K562 (cell line): ENCODE measurements around the gene EPS8. TPM values are rescaled to one million over a fixed set of nuclear protein-coding genes. Genes with fewer than 3 reads are reported as not detected.

Experiments
- ATAC-seq: fragments of 200-7000 bp; cut with Tn5 transposase; 3 replicates; pipeline ENCODE4 v1.9.1; 2020; ENCODE audit warnings: moderate library complexity
- BruUV-seq: library from RNA; stranded (reverse); fragments of 400-500 nt; replicated peaks from 2 replicates; lab custom pipeline; 2021; lab: Mats Ljungman, UMichigan
- CTCF ChIA-PET: fragments of 300-600 bp; formaldehyde crosslinking; extraction: SDS; loops from one replicate; lab custom pipeline; 2021; ENCODE audit warnings: low intra/inter-chr PET ratio; lab: Yijun Ruan, JAX
- POLR2A ChIA-PET: fragments of 300-600, 350-650 bp; sonication (Branson Sonifier 250); formaldehyde crosslinking; extraction: SDS; loops from one replicate; lab custom pipeline; 2021; ENCODE audit warnings: antibody characterized with exemption, inconsistent platforms; lab: Yijun Ruan, JAX
- DNase-seq, 4 experiments: peaks; one replicate each; pipeline versions ENCODE4 v3.0.0 to v3.0.0-alpha.2; 2011 to 2018; ENCODE audit warnings: low spot score in 3 of 4, mixed read lengths in 3 of 4; ENCODE audit errors: extremely low read depth in 1 of 4
- FAIRE-seq: peaks from 2 replicates; lab custom pipeline; 2011; peaks lifted over from hg19 to GRCh38; lab: Jason Lieb, UNC
- H2AFZ ChIP-seq: 2 replicates; pipeline ENCODE4 v1.6.0; 2011; ENCODE audit warnings: low read depth, low read length, control low read depth, inconsistent platforms
- H3K27ac ChIP-seq: fragments of 200-600 bp; 3 replicates; pipeline ENCODE4 v1.8.0; 2011; ENCODE audit warnings: low read depth, mild to moderate bottlenecking, control low read depth, inconsistent platforms, low read length, moderate library complexity, mixed read lengths; ENCODE audit errors: extremely low read depth
- H3K27me3 ChIP-seq, 2 experiments: fragments of 300-600 bp in 1 of 2; 2 replicates in 1 of 2; 3 replicates in 1 of 2; pipeline versions ENCODE4 v1.6.0 to v1.8.0; 2011; ENCODE audit warnings: inconsistent platforms in 2 of 2, low read length in 2 of 2, mild to moderate bottlenecking in 1 of 2, mixed read lengths in 1 of 2, moderate library complexity in 1 of 2; ENCODE audit not compliant: control insufficient read depth in 2 of 2, insufficient read depth in 2 of 2
- H3K36me3 ChIP-seq: fragments of 300-600 bp; 3 replicates; pipeline ENCODE4 v1.8.0; 2011; ENCODE audit warnings: mild to moderate bottlenecking, low read length, inconsistent platforms; ENCODE audit not compliant: control insufficient read depth, insufficient read depth
- H3K4me1 ChIP-seq, 2 experiments: fragments of 200-600 bp in 1 of 2; replicated peaks in 1 of 2; 2 replicates in 1 of 2; 3 replicates in 1 of 2; pipeline versions ENCODE4 v1.5.1 to v1.8.0; 2011; ENCODE audit warnings: inconsistent platforms in 2 of 2, low read length in 2 of 2, mild to moderate bottlenecking in 1 of 2, mixed read lengths in 1 of 2, moderate library complexity in 1 of 2; ENCODE audit not compliant: control insufficient read depth in 2 of 2, insufficient read depth in 2 of 2
- H3K4me2 ChIP-seq: 2 replicates; pipeline ENCODE4 v1.6.1; 2011; ENCODE audit warnings: low read length, control low read depth, inconsistent platforms, mixed read lengths; ENCODE audit not compliant: insufficient read depth
- H3K4me3 ChIP-seq: fragments of 200-600 bp; sonication (generic), shearing (Covaris generic); 2 replicates; pipeline ENCODE4 v1.5.1; 2016; ENCODE audit warnings: control low read depth, inconsistent platforms
- H3K79me2 ChIP-seq: fragments of 200-600 bp; 3 replicates; pipeline ENCODE4 v1.8.0; 2011; ENCODE audit warnings: low read length, inconsistent platforms; ENCODE audit not compliant: control insufficient read depth, insufficient read depth
- H3K9ac ChIP-seq, 2 experiments: 2 replicates each; pipeline versions ENCODE4 v1.6.0 to v1.6.1; 2011; ENCODE audit warnings: low read depth in 2 of 2, low read length in 2 of 2, control low read depth in 1 of 2, inconsistent platforms in 1 of 2, mild to moderate bottlenecking in 1 of 2, mixed read lengths in 1 of 2; ENCODE audit not compliant: insufficient read depth in 1 of 2
- H3K9me1 ChIP-seq: one replicate; pipeline ENCODE4 v1.6.0; 2011; ENCODE audit warnings: inconsistent platforms, mild to moderate bottlenecking, low read length, moderate library complexity; ENCODE audit not compliant: control insufficient read depth, insufficient read depth
- H3K9me3 ChIP-seq: replicated peaks from 2 replicates; pipeline ENCODE4 v1.5.1; 2011; ENCODE audit warnings: low read depth, low read length, inconsistent platforms; ENCODE audit not compliant: control insufficient read depth, insufficient read depth
- H4K20me1 ChIP-seq: replicated peaks from 2 replicates; pipeline ENCODE4 v1.6.1; 2011; ENCODE audit warnings: low read length, inconsistent platforms, mixed read lengths; ENCODE audit not compliant: control insufficient read depth, insufficient read depth
- CREB1 ChIP-seq, 2 experiments: sonication (generic) in 1 of 2; formaldehyde crosslinking in 1 of 2; IDR thresholded peaks; 2 replicates each; pipeline versions ENCODE4 v1.6.1 to v1.8.0; 2012 to 2022; ENCODE audit warnings: inconsistent platforms in 1 of 2, mild to moderate bottlenecking in 1 of 2, missing genetic modification reagents in 1 of 2, moderate library complexity in 1 of 2
- KDM5B ChIP-seq: fragments of 200-600 bp; sonication (generic); IDR thresholded peaks from 2 replicates; pipeline ENCODE4 v1.6.1; 2012; ENCODE audit warnings: low read depth, mild to moderate bottlenecking, moderate library complexity, low read length, control low read depth, inconsistent platforms; ENCODE audit not compliant: insufficient replicate concordance
- RFX5 ChIP-seq: IDR thresholded peaks from 2 replicates; pipeline ENCODE4 v1.6.1; 2011; ENCODE audit warnings: low read depth, mild to moderate bottlenecking, improper control_type of control experiment, low read length
- ZBTB40 ChIP-seq, 2 experiments: fragments of 450-650 bp in 1 of 2; sonication (generic) in 1 of 2; formaldehyde crosslinking in 1 of 2; IDR thresholded peaks; 2 replicates each; pipeline versions ENCODE4 v1.7.1 to v1.9.0; 2016 to 2022; ENCODE audit warnings: inconsistent platforms in 1 of 2, mild to moderate bottlenecking in 1 of 2, missing genetic modification reagents in 1 of 2
- ZNF197 ChIP-seq: fragments of 200-800 bp; sonication (Bioruptor generic); IDR thresholded peaks from 2 replicates; pipeline ENCODE4 v1.6.1; 2016; ENCODE audit warnings: low read depth, missing genetic modification characterization, missing compliant biosample characterization
- ZNF23 ChIP-seq: fragments of 250-450 bp; sonication (Bioruptor Pico); IDR thresholded peaks from 2 replicates; pipeline ENCODE4 v1.4.0; 2020; ENCODE audit warnings: mild to moderate bottlenecking
- WGBS: fragments of 100-300 bp; shearing (Covaris generic); methylation state at CpG from one replicate; pipeline ENCODE4 v1.1.6; 2016; ENCODE audit warnings: low coverage, mixed read lengths; ENCODE audit not compliant: insufficient coverage; ENCODE audit errors: missing lambda C conversion rate; 5-methylcytosine and 5-hydroxymethylcytosine counted together
- in situ Hi-C: fragments of 300-500 bp; cut with MboI; formaldehyde crosslinking; loops from 4 replicates; pipeline ENCODE4 v1.15.0; 2018; ENCODE audit warnings: inconsistent platforms, mixed read lengths
- intact Hi-C: fragments of 100-400 bp; cut with micrococcal nuclease; formaldehyde crosslinking; loops from 2 replicates; pipeline ENCODE4 v1.14.2; 2022
- polyA plus RNA-seq, 8 experiments: library from polyadenylated mRNA; depleted of rRNA in 4 of 8; stranded (reverse) in 5 of 8; unstranded in 3 of 8; fragments of >200 nt; fragmentation: Nextera tagmentation in 2 of 8; fragmentation: Illumina TruSeq in 1 of 8; extraction: Ambion mirVana in 2 of 8; extraction: Trizol in 1 of 8; gene quantifications; 2 replicates each; pipeline versions ENCODE4 v1.2.1 to v1.2.3, GENCODE V29; 2011 to 2014; ENCODE audit warnings: inconsistent platforms in 1 of 8, missing spikeins in 1 of 8
- total RNA-seq, 7 experiments: library from RNA; depleted of rRNA in 6 of 7; stranded (reverse); fragments of >200 nt in 6 of 7; fragmentation: Illumina TruSeq in 2 of 7; extraction: Trizol in 2 of 7; gene quantifications; 2 replicates each; pipeline versions ENCODE4 v1.2.1 to v1.2.3, GENCODE V29; 2011 to 2021; ENCODE audit warnings: low replicate concordance in 1 of 7
- TF ChIP-seq, protein P1 (sequence below): fragments of 450-650 bp; IDR thresholded peaks from 2 replicates; pipeline ENCODE4 v1.6.1; 2016; ENCODE audit warnings: missing biosample characterization, missing genetic modification characterization
- TF ChIP-seq, protein P2 (sequence below), 2 experiments: fragments of 450-650 bp; IDR thresholded peaks; 2 replicates each; pipeline ENCODE4 v1.6.1; 2016
- TF ChIP-seq, protein P3 (sequence below): sonication (generic); formaldehyde crosslinking; IDR thresholded peaks from 2 replicates; pipeline ENCODE4 v1.5.0; 2020; ENCODE audit warnings: missing genetic modification reagents

The EPS8 gene
- total and polyA plus RNA-seq, 9 of the 15 experiments (the other 6 are each of a cell fraction or from before 2014, with no cell fraction given), result 0.10 to 1.9 (median 0.33) TPM

DNA sequence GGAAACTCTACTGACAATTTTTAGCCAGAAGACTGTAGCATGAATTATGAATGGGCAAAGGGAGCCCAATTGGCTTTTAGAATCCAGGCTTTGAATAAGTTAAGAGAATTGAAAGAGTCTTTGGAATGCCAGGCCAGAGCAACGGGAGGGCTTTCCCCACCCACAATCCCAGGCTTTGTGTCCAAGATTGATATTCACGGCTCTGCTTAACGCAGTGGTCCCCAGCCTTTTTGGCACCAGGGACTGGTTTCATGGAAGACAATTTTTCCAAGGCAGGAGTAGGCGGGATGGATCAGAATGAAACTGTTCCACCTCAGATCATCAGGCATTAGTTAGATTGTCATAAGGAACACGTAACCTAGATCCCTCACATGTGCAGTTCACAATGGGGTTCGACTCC is 79.6 kb downstream of the EPS8 start:
- DNase-seq (no peak), FAIRE-seq (no peak), ATAC-seq (no peak)
- H3K9me1 ChIP-seq, result no peaks in the 10 kb centered on the region
- no peaks in the 10 kb centered on the region for H3K9me3 ChIP-seq
- intact Hi-C loops, result no loop called here
- BruUV-seq, result no TSS peak
- no peaks in the 10 kb centered on the region for H3K4me1 ChIP-seq
- H3K36me3 ChIP-seq, result no peaks in the 10 kb centered on the region
- 7% methylated on average over 4 of the region's 6 CpGs for WGBS
- no peak overlapping the region for H3K4me2 ChIP-seq
- CTCF ChIA-PET, result no interaction called here
- in situ Hi-C loops, result no loop called here
- no peak overlapping the region for H3K27ac ChIP-seq
- POLR2A ChIA-PET, result no interaction called here
- H3K4me3 ChIP-seq, result no peak overlapping the region
- H3K79me2 ChIP-seq, result no peaks in the 10 kb centered on the region
- H2AFZ ChIP-seq, result no peak overlapping the region
- no peaks in the 10 kb centered on the region for H3K27me3 ChIP-seq
- no peak overlapping the region for H3K9ac ChIP-seq
- no peaks in the 10 kb centered on the region for H4K20me1 ChIP-seq
- TF ChIP-seq ZBTB40 (IDR thresholded peaks at IDR 0.05) (no peak), ZBTB40 (CRISPR knock-in tag; IDR thresholded peaks at IDR 0.05) (no peak), CREB1 (IDR thresholded peaks at IDR 0.05) (no peak), CREB1 (CRISPR knock-in tag; IDR thresholded peaks at IDR 0.05) (no peak), ZNF23 (CRISPR knock-in tag) (no peak), KDM5B (no peak), ZNF197 (CRISPR knock-in tag) (no peak), RFX5 (no peak)
- TF ChIP-seq, protein P1, sequence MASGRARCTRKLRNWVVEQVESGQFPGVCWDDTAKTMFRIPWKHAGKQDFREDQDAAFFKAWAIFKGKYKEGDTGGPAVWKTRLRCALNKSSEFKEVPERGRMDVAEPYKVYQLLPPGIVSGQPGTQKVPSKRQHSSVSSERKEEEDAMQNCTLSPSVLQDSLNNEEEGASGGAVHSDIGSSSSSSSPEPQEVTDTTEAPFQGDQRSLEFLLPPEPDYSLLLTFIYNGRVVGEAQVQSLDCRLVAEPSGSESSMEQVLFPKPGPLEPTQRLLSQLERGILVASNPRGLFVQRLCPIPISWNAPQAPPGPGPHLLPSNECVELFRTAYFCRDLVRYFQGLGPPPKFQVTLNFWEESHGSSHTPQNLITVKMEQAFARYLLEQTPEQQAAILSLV (tag), result no peak
- TF ChIP-seq, protein P2, sequence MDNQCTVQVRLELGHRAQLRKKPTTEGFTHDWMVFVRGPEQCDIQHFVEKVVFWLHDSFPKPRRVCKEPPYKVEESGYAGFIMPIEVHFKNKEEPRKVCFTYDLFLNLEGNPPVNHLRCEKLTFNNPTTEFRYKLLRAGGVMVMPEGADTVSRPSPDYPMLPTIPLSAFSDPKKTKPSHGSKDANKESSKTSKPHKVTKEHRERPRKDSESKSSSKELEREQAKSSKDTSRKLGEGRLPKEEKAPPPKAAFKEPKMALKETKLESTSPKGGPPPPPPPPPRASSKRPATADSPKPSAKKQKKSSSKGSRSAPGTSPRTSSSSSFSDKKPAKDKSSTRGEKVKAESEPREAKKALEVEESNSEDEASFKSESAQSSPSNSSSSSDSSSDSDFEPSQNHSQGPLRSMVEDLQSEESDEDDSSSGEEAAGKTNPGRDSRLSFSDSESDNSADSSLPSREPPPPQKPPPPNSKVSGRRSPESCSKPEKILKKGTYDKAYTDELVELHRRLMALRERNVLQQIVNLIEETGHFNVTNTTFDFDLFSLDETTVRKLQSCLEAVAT (IDR thresholded peaks at IDR 0.05), result no peak
- TF ChIP-seq, protein P3, sequence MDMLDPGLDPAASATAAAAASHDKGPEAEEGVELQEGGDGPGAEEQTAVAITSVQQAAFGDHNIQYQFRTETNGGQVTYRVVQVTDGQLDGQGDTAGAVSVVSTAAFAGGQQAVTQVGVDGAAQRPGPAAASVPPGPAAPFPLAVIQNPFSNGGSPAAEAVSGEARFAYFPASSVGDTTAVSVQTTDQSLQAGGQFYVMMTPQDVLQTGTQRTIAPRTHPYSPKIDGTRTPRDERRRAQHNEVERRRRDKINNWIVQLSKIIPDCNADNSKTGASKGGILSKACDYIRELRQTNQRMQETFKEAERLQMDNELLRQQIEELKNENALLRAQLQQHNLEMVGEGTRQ (CRISPR knock-in tag), result no peak
